GM19452 (cell line): ENCODE measurements around the gene CXCL12.

ENCODE experiments used
- ATAC-seq: cut with Tn5 transposase; IDR thresholded peaks from one replicate; pipeline ENCODE4 v1.9.1; 2021; ENCODE audit not compliant: unreplicated experiment

CXCL12 gene

GRCh38 chr10:44385696-44386441 is 972 bp upstream of the CXCL12 start:
- no peak for ATAC-seq

- no peak for ATAC-seq
Observed at GRCh38 chr10:44384601-44385025, 284 bp downstream of the CXCL12 start.

GRCh38 chr10:44383749-44384600 is 922 bp downstream of the CXCL12 start:
- ATAC-seq: no peak

- ATAC-seq: no peak
Observed at GRCh38 chr10:44382981-44383748, 1.7 kb downstream of the CXCL12 start.

GRCh38 chr10:44382131-44382858 is 2.6 kb downstream of the CXCL12 start:
- ATAC-seq: no peak

- ATAC-seq: no peak
Observed at GRCh38 chr10:44380829-44381600, 3.9 kb downstream of the CXCL12 start.

GRCh38 chr10:44379907-44380306 is 5.0 kb downstream of the CXCL12 start:
- ATAC-seq: no peak

- no peak for ATAC-seq
Observed at GRCh38 chr10:44378626-44379025, 6.3 kb downstream of the CXCL12 start.

GRCh38 chr10:44377651-44378310 is 7.1 kb downstream of the CXCL12 start:
- ATAC-seq: no peak

GRCh38 chr10:44376472-44377099 is 8.3 kb downstream of the CXCL12 start:
- no peak for ATAC-seq

GRCh38 chr10:44374155-44374554 is 10.7 kb downstream of the CXCL12 start:
- ATAC-seq: no peak

GRCh38 chr10:44373341-44373995 is 11.4 kb downstream of the CXCL12 start:
- no peak for ATAC-seq

GRCh38 chr10:44372181-44372580 is 12.7 kb downstream of the CXCL12 start:
- no peak for ATAC-seq

- no peak for ATAC-seq
Observed at GRCh38 chr10:44370731-44371248, 14.1 kb downstream of the CXCL12 start.

- ATAC-seq: no peak
Observed at GRCh38 chr10:44369854-44370253, 15.0 kb downstream of the CXCL12 start.

- ATAC-seq: no peak
Observed at GRCh38 chr10:44369296-44369695, 15.6 kb downstream of the CXCL12 start.

- no peak for ATAC-seq
Observed at GRCh38 chr10:44368637-44369036, 16.3 kb downstream of the CXCL12 start.

GRCh38 chr10:44366941-44367630 is 17.8 kb downstream of the CXCL12 start:
- no peak for ATAC-seq
